Measurements from ENCODE around the gene CHRM3.

CHRM3 gene

GRCh38 chr1:239428120-239428710 lies 41.8 kb downstream of the CHRM3 start:
- Histone ChIP-seq H3K9me3 (ENCODE audit: severe bottlenecking) (no peaks in the 10 kb centered on the region), H3K4me3 (ENCODE audit: severe bottlenecking) (no peak overlapping the region), H3K27me3 (ENCODE audit: insufficient read depth, poor library complexity, severe bottlenecking) (no peaks in the 10 kb centered on the region), H3K4me1 (ENCODE audit: insufficient read depth, poor library complexity, severe bottlenecking) (no peaks in the 10 kb centered on the region), H3K36me3 (ENCODE audit: low read depth) (no peaks in the 10 kb centered on the region), H3K27ac (ENCODE audit: poor library complexity, severe bottlenecking) (no peak overlapping the region)
- no peak for DNase-seq (ENCODE audit: low spot score)
- peak; percentile 29; the same call in 1 of the 3 replicates for ATAC-seq (ENCODE audit: low read depth)
- TF ChIP-seq CTCF (IDR thresholded peaks at IDR 0.05; ENCODE audit: poor library complexity, severe bottlenecking), result no peak

GRCh38 chr1:239429163-239429562 lies 42.8 kb downstream of the CHRM3 start:
- ATAC-seq (ENCODE audit: low read depth) (no peak), DNase-seq (ENCODE audit: low spot score) (no peak)
- Histone ChIP-seq H3K27me3 (ENCODE audit: insufficient read depth, poor library complexity, severe bottlenecking) (no peaks in the 10 kb centered on the region), H3K27ac (ENCODE audit: poor library complexity, severe bottlenecking) (no peak overlapping the region), H3K36me3 (ENCODE audit: low read depth) (no peaks in the 10 kb centered on the region), H3K4me1 (ENCODE audit: insufficient read depth, poor library complexity, severe bottlenecking) (no peaks in the 10 kb centered on the region), H3K4me3 (ENCODE audit: severe bottlenecking) (no peak overlapping the region), H3K9me3 (ENCODE audit: severe bottlenecking) (no peaks in the 10 kb centered on the region)
- TF ChIP-seq CTCF (IDR thresholded peaks at IDR 0.05; ENCODE audit: poor library complexity, severe bottlenecking), result no peak

GRCh38 chr1:239432255-239432654 lies 45.9 kb downstream of the CHRM3 start:
- no peaks in the 10 kb centered on the region for H3K9me3 ChIP-seq (ENCODE audit: severe bottlenecking)
- no peak for TF ChIP-seq CTCF (IDR thresholded peaks at IDR 0.05; ENCODE audit: poor library complexity, severe bottlenecking)
- no peak overlapping the region for H3K27ac ChIP-seq (ENCODE audit: poor library complexity, severe bottlenecking)
- DNase-seq (ENCODE audit: low spot score) (no peak), ATAC-seq (ENCODE audit: low read depth) (no peak)
- H3K27me3 ChIP-seq (ENCODE audit: insufficient read depth, poor library complexity, severe bottlenecking), result no peaks in the 10 kb centered on the region
- no peaks in the 10 kb centered on the region for H3K4me1 ChIP-seq (ENCODE audit: insufficient read depth, poor library complexity, severe bottlenecking)
- H3K36me3 ChIP-seq (ENCODE audit: low read depth), result no peaks in the 10 kb centered on the region
- H3K4me3 ChIP-seq (ENCODE audit: severe bottlenecking), result no peak overlapping the region

GRCh38 chr1:239434181-239434580 lies 47.8 kb downstream of the CHRM3 start:
- no peaks in the 10 kb centered on the region for H3K36me3 ChIP-seq (ENCODE audit: low read depth)
- no peaks in the 10 kb centered on the region for H3K9me3 ChIP-seq (ENCODE audit: severe bottlenecking)
- no peak for DNase-seq (ENCODE audit: low spot score)
- no peak overlapping the region for H3K4me3 ChIP-seq (ENCODE audit: severe bottlenecking)
- TF ChIP-seq CTCF (IDR thresholded peaks at IDR 0.05; ENCODE audit: poor library complexity, severe bottlenecking), result no peak
- H3K27me3 ChIP-seq (ENCODE audit: insufficient read depth, poor library complexity, severe bottlenecking), result no peaks in the 10 kb centered on the region
- no peaks in the 10 kb centered on the region for H3K4me1 ChIP-seq (ENCODE audit: insufficient read depth, poor library complexity, severe bottlenecking)
- peak; percentile 40; the same call in 1 of the 3 replicates for ATAC-seq (ENCODE audit: low read depth)
- H3K27ac ChIP-seq (ENCODE audit: poor library complexity, severe bottlenecking), result no peak overlapping the region
